Measurements from ENCODE around the gene RASSF8. TPM values are rescaled to one million over a fixed set of nuclear protein-coding genes. Genes with fewer than 3 reads are reported as not detected.

RASSF8 gene
- total RNA-seq, 1 donor: 97.4 TPM

GRCh38 chr12:25926536-25926935 lies 31.9 kb upstream of the RASSF8 start:
- Histone ChIP-seq H3K4me3 (ENCODE audit: insufficient read depth, low read length) (no peak overlapping the region), H3K4me2 (ENCODE audit: insufficient read depth, low read length) (no peak overlapping the region), H3K27me3 (ENCODE audit: insufficient read depth, low read length) (no peaks in the 10 kb centered on the region), H3K27ac (ENCODE audit: low read depth, low read length) (no peak overlapping the region), H2AFZ (ENCODE audit: low read length) (no peak overlapping the region), H3K4me1 (ENCODE audit: insufficient read depth, low read length) (peaks cover 17% of the 10 kb centered on the region), H3K9me3 (ENCODE audit: low read depth, low read length) (no peaks in the 10 kb centered on the region), H3K79me2 (ENCODE audit: insufficient read depth, low read length) (no peaks in the 10 kb centered on the region), H4K20me1 (ENCODE audit: insufficient read depth, low read length) (no peaks in the 10 kb centered on the region), H3K36me3 (ENCODE audit: insufficient read depth, low read length) (no peaks in the 10 kb centered on the region)
- TF ChIP-seq CTCF (IDR thresholded peaks at IDR 0.05; ENCODE audit: extremely low read depth, low read depth, low read length): no peak
- DNase-seq (ENCODE audit: insufficient read length, low spot score, missing footprints): peak; percentile 8

GRCh38 chr12:25929142-25929541 lies 29.3 kb upstream of the RASSF8 start:
- Histone ChIP-seq H3K27me3 (ENCODE audit: insufficient read depth, low read length) (no peaks in the 10 kb centered on the region), H3K4me3 (ENCODE audit: insufficient read depth, low read length) (no peak overlapping the region), H2AFZ (ENCODE audit: low read length) (no peak overlapping the region), H3K9me3 (ENCODE audit: low read depth, low read length) (no peaks in the 10 kb centered on the region), H3K36me3 (ENCODE audit: insufficient read depth, low read length) (no peaks in the 10 kb centered on the region), H3K4me1 (ENCODE audit: insufficient read depth, low read length) (peaks cover 17% of the 10 kb centered on the region), H3K27ac (ENCODE audit: low read depth, low read length) (no peak overlapping the region), H4K20me1 (ENCODE audit: insufficient read depth, low read length) (no peaks in the 10 kb centered on the region), H3K79me2 (ENCODE audit: insufficient read depth, low read length) (no peaks in the 10 kb centered on the region), H3K4me2 (ENCODE audit: insufficient read depth, low read length) (peak overlapping the region; percentile 23)
- DNase-seq (ENCODE audit: insufficient read length, low spot score, missing footprints): peak; percentile 79
- no peak for TF ChIP-seq CTCF (IDR thresholded peaks at IDR 0.05; ENCODE audit: extremely low read depth, low read depth, low read length)

DNA sequence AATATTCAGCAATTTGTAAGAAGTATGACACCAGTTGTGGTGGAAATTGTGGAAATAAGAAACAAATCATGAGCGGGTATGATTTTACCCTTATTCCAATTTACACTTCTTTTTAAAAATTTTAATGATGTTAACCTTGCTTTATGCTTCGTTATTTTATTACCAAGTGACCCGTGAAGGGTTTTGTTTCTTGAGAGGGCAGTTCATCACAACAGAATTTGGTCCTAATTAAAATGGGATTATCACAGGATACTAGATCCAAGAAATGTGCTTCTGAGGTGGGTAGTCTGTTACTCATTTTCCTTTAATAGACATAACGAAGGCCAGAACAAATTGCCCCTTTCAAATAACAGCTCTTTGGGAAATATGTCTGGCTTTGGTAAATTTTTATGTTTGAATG lies 25.5 kb upstream of the RASSF8 start:
- Histone ChIP-seq H3K79me2 (ENCODE audit: insufficient read depth, low read length) (no peaks in the 10 kb centered on the region), H3K27me3 (ENCODE audit: insufficient read depth, low read length) (no peaks in the 10 kb centered on the region), H3K27ac (ENCODE audit: low read depth, low read length) (no peak overlapping the region), H3K4me1 (ENCODE audit: insufficient read depth, low read length) (peaks cover 14% of the 10 kb centered on the region), H3K9me3 (ENCODE audit: low read depth, low read length) (no peaks in the 10 kb centered on the region), H4K20me1 (ENCODE audit: insufficient read depth, low read length) (no peaks in the 10 kb centered on the region), H3K4me3 (ENCODE audit: insufficient read depth, low read length) (no peak overlapping the region), H2AFZ (ENCODE audit: low read length) (no peak overlapping the region), H3K4me2 (ENCODE audit: insufficient read depth, low read length) (no peak overlapping the region), H3K36me3 (ENCODE audit: insufficient read depth, low read length) (no peaks in the 10 kb centered on the region)
- DNase-seq (ENCODE audit: insufficient read length, low spot score, missing footprints): no peak
- no peak for TF ChIP-seq CTCF (IDR thresholded peaks at IDR 0.05; ENCODE audit: extremely low read depth, low read depth, low read length)

DNA sequence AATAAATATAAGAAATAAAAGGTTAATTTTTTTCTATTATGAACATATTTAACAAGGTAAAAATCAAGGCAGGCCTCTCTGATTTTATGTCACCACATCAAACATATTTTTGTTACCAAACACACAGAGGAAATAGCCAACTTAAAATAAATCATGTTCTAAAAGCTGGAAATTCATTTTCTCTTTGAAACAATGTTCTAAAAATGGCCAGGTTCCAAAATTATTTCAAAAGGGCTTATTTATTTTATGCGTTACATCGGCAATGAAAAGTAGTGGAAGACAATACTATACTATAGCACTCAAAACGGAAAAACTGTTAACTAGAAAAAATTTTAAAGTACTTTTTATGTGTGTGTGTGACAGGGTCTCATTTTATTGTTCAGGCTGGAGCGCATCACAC lies 24.0 kb upstream of the RASSF8 start:
- Histone ChIP-seq H3K36me3 (ENCODE audit: insufficient read depth, low read length) (no peaks in the 10 kb centered on the region), H4K20me1 (ENCODE audit: insufficient read depth, low read length) (no peaks in the 10 kb centered on the region), H3K4me3 (ENCODE audit: insufficient read depth, low read length) (no peak overlapping the region), H3K27me3 (ENCODE audit: insufficient read depth, low read length) (no peaks in the 10 kb centered on the region), H2AFZ (ENCODE audit: low read length) (no peak overlapping the region), H3K4me1 (ENCODE audit: insufficient read depth, low read length) (peaks cover 3% of the 10 kb centered on the region), H3K9me3 (ENCODE audit: low read depth, low read length) (no peaks in the 10 kb centered on the region), H3K79me2 (ENCODE audit: insufficient read depth, low read length) (no peaks in the 10 kb centered on the region), H3K27ac (ENCODE audit: low read depth, low read length) (no peak overlapping the region), H3K4me2 (ENCODE audit: insufficient read depth, low read length) (no peak overlapping the region)
- DNase-seq (ENCODE audit: insufficient read length, low spot score, missing footprints): no peak
- TF ChIP-seq CTCF (IDR thresholded peaks at IDR 0.05; ENCODE audit: extremely low read depth, low read depth, low read length): no peak
